Measurements from ENCODE around the gene CCDC38. TPM values are rescaled to one million over a fixed set of nuclear protein-coding genes. Genes with fewer than 3 reads are reported as not detected.

CCDC38 gene
- polyA plus RNA-seq, 1 donor = 0.36 TPM

- Histone ChIP-seq H3K4me3 (ENCODE audit: low read length) (no peak overlapping the region), H3K4me1 (ENCODE audit: control insufficient read depth, insufficient read depth, low read length) (peaks cover 4% of the 10 kb centered on the region), H3K27me3 (ENCODE audit: control insufficient read depth, insufficient read depth, low read length) (no peaks in the 10 kb centered on the region), H3K27ac (ENCODE audit: low read length) (no peak overlapping the region), H3K36me3 (ENCODE audit: control insufficient read depth, insufficient read depth, low read length) (no peaks in the 10 kb centered on the region), H3K9me3 (ENCODE audit: control insufficient read depth, low read depth, low read length) (no peaks in the 10 kb centered on the region)
- no CpG with 5 or more reads among the region's 7 CpGs for WGBS (ENCODE audit: insufficient coverage, low lambda C conversion rate)
- no peak for DNase-seq
Measured at GRCh38 chr12:95962222-95962621, 19.8 kb upstream of the CCDC38 start.

DNA sequence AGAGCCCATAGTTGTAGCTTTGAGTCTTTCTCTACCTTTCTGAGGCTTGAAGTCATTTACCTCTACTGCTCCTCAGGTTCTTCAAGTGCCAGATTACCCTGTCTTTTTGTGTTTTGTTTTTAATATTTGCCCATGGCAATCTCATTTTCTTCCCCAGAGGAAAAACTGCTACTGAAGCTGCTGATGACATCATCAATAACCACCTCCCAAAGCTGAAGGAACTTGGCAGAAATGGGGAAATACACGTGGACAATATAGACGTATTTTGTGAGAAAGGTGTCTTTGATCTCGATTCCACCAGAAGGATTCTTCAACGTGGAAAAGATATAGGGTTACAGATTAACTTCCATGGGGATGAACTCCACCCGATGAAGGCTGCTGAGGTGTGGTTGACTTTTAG is 17.8 kb upstream of the CCDC38 start:
- no peak for DNase-seq
- no peaks in the 10 kb centered on the region for H3K36me3 ChIP-seq (ENCODE audit: control insufficient read depth, insufficient read depth, low read length)
- H3K27ac ChIP-seq (ENCODE audit: low read length) = no peak overlapping the region
- no peak overlapping the region for H3K4me3 ChIP-seq (ENCODE audit: low read length)
- H3K9me3 ChIP-seq (ENCODE audit: control insufficient read depth, low read depth, low read length) = no peaks in the 10 kb centered on the region
- WGBS (ENCODE audit: insufficient coverage, low lambda C conversion rate) = no CpG with 5 or more reads among the region's 5 CpGs
- H3K4me1 ChIP-seq (ENCODE audit: control insufficient read depth, insufficient read depth, low read length) = peaks cover 4% of the 10 kb centered on the region
- no peaks in the 10 kb centered on the region for H3K27me3 ChIP-seq (ENCODE audit: control insufficient read depth, insufficient read depth, low read length)

DNA sequence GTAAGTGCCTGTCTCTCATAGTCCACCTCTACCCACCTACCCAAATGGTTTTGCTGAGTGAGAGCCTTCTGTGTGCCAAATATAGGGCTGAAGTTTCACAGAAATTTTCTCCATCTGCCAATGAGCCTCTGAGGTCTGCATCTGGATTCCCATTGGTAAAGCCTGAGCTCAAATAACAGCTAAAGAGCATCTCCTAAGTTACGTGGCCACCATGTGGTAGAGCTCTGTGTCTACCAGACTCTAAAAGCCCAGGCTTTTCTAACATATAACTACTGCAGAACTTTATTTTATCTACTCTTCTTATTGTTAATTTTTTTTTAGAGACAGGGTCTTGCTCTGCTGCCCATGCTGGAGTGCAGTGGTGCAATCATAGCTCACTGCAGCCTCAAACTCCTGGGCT is 16.7 kb upstream of the CCDC38 start:
- Histone ChIP-seq H3K36me3 (ENCODE audit: control insufficient read depth, insufficient read depth, low read length) (no peaks in the 10 kb centered on the region), H3K27ac (ENCODE audit: low read length) (no peak overlapping the region), H3K4me3 (ENCODE audit: low read length) (no peak overlapping the region), H3K9me3 (ENCODE audit: control insufficient read depth, low read depth, low read length) (no peaks in the 10 kb centered on the region), H3K4me1 (ENCODE audit: control insufficient read depth, insufficient read depth, low read length) (peaks cover 3% of the 10 kb centered on the region), H3K27me3 (ENCODE audit: control insufficient read depth, insufficient read depth, low read length) (no peaks in the 10 kb centered on the region)
- no peak for DNase-seq
- no CpG with 5 or more reads among the region's 1 CpG for WGBS (ENCODE audit: insufficient coverage, low lambda C conversion rate)

DNA sequence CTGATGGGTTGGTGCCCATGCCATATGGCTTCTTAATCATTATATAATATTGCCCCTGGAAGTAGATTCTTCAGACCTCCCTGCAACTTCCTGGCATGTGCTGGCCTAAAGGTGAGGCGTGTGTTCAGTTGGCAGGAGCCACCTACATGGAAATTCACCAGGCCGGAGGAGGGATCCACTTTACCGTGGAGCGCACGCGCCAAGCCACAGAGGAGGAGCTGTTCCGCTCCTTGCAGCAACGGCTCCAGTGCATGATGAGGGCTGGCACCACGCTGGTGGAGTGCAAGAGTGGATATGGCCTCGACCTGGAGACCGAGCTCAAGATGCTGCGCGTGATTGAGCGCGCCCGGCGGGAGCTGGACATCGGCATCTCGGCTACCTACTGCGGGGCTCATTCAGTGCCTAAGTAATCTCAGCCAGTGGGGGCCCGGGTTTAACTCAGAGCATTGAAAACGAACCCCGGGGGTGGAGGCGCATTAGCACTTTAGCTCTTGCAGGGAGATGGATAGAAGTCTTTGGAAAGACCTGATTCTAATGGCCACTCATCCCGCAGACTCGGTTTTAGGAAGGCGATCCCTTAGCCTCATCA is 14.2 kb upstream of the CCDC38 start:
- no peak overlapping the region for H3K27ac ChIP-seq (ENCODE audit: low read length)
- no peaks in the 10 kb centered on the region for H3K27me3 ChIP-seq (ENCODE audit: control insufficient read depth, insufficient read depth, low read length)
- H3K4me3 ChIP-seq (ENCODE audit: low read length) = no peak overlapping the region
- no peak for DNase-seq
- H3K4me1 ChIP-seq (ENCODE audit: control insufficient read depth, insufficient read depth, low read length) = no peaks in the 10 kb centered on the region
- no peaks in the 10 kb centered on the region for H3K36me3 ChIP-seq (ENCODE audit: control insufficient read depth, insufficient read depth, low read length)
- no peaks in the 10 kb centered on the region for H3K9me3 ChIP-seq (ENCODE audit: control insufficient read depth, low read depth, low read length)
- 73% methylated on average over 3 of the region's 27 CpGs for WGBS (ENCODE audit: insufficient coverage, low lambda C conversion rate)

DNA sequence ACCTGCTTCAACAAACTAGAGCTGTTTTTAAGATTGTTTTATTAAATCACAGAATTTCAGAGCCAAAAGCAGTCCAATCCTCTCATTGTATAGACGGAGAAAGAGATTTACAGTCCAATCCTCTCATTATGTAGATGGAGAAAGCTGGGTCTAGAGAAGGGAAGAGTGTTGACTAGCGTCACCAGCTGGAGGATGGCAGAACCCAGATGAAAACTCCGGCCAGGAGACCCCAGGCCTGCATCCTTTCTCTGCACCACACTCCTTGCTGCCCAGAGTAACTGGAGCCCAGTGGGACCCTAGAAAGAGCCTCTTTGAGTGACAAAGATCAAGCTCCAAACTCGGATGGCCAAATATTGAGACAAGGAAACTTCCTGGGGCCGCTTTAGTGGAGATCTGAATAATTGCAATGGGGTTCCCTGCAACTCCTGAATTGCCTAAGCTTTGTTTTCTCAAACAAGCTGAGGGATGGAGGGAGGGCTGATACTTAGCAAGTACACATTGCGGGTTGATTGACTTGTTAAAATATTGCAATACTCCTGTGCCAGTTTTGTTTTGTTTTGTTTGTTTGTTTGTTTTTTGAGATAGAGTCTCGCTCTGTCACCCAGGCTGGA is 13.2 kb upstream of the CCDC38 start:
- WGBS (ENCODE audit: insufficient coverage, low lambda C conversion rate) = 86% methylated on average over 1 of the region's 7 CpGs
- H3K36me3 ChIP-seq (ENCODE audit: control insufficient read depth, insufficient read depth, low read length) = no peaks in the 10 kb centered on the region
- H3K4me3 ChIP-seq (ENCODE audit: low read length) = no peak overlapping the region
- H3K27me3 ChIP-seq (ENCODE audit: control insufficient read depth, insufficient read depth, low read length) = no peaks in the 10 kb centered on the region
- no peak for DNase-seq
- no peak overlapping the region for H3K27ac ChIP-seq (ENCODE audit: low read length)
- H3K4me1 ChIP-seq (ENCODE audit: control insufficient read depth, insufficient read depth, low read length) = no peaks in the 10 kb centered on the region
- H3K9me3 ChIP-seq (ENCODE audit: control insufficient read depth, low read depth, low read length) = no peaks in the 10 kb centered on the region

DNA sequence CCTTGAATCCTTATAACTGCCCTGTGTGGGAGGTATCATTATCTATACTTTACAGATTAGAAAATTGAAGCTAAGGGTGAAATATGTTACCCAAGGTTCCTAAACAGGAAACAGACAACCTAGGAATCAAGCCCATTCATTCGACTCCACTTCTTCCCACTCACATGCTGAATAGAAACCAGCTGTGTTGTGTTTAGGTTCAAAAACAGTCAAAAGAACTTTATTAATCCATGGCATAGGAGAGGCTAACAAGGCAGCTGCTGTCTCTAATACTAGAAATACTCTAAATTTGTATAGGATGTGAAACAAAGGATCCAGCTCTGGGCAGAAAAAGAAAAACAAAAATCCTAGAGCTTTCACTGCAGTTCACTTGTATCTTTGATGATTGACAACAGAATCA is 10.6 kb upstream of the CCDC38 start:
- H3K27me3 ChIP-seq (ENCODE audit: control insufficient read depth, insufficient read depth, low read length) = no peaks in the 10 kb centered on the region
- no peak overlapping the region for H3K4me3 ChIP-seq (ENCODE audit: low read length)
- no peaks in the 10 kb centered on the region for H3K9me3 ChIP-seq (ENCODE audit: control insufficient read depth, low read depth, low read length)
- DNase-seq = no peak
- H3K27ac ChIP-seq (ENCODE audit: low read length) = no peak overlapping the region
- H3K36me3 ChIP-seq (ENCODE audit: control insufficient read depth, insufficient read depth, low read length) = no peaks in the 10 kb centered on the region
- WGBS (ENCODE audit: insufficient coverage, low lambda C conversion rate) = no CpG with 5 or more reads among the region's 1 CpG
- H3K4me1 ChIP-seq (ENCODE audit: control insufficient read depth, insufficient read depth, low read length) = no peaks in the 10 kb centered on the region

DNA sequence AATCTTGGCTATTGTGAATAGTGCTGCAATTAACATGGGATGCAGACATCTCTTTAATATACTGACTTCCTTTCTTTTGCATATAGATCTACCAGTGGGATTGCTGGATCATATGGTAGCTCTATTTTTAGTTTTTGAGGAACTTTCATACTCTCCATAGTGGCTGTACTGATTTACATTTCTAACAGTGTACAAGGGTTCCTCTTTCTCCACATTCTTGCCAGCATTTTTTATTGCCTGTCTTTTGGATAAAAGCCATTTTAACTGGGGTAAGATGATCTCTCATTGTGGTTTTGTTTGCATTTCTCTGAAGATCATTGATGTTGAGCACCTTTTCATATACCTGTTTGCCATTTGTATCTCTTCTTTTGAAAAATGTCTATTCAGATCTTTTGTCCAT is 9.1 kb upstream of the CCDC38 start:
- H3K4me3 ChIP-seq (ENCODE audit: low read length) = no peak overlapping the region
- no peaks in the 10 kb centered on the region for H3K36me3 ChIP-seq (ENCODE audit: control insufficient read depth, insufficient read depth, low read length)
- H3K4me1 ChIP-seq (ENCODE audit: control insufficient read depth, insufficient read depth, low read length) = no peaks in the 10 kb centered on the region
- H3K9me3 ChIP-seq (ENCODE audit: control insufficient read depth, low read depth, low read length) = no peaks in the 10 kb centered on the region
- no peaks in the 10 kb centered on the region for H3K27me3 ChIP-seq (ENCODE audit: control insufficient read depth, insufficient read depth, low read length)
- no peak for DNase-seq
- H3K27ac ChIP-seq (ENCODE audit: low read length) = no peak overlapping the region

- no peak for DNase-seq
- WGBS (ENCODE audit: insufficient coverage, low lambda C conversion rate) = 31% methylated on average over 2 of the region's 4 CpGs
- no peaks in the 10 kb centered on the region for H3K4me1 ChIP-seq (ENCODE audit: control insufficient read depth, insufficient read depth, low read length)
Measured at GRCh38 chr12:95949477-95950206, 7.2 kb upstream of the CCDC38 start.

DNA sequence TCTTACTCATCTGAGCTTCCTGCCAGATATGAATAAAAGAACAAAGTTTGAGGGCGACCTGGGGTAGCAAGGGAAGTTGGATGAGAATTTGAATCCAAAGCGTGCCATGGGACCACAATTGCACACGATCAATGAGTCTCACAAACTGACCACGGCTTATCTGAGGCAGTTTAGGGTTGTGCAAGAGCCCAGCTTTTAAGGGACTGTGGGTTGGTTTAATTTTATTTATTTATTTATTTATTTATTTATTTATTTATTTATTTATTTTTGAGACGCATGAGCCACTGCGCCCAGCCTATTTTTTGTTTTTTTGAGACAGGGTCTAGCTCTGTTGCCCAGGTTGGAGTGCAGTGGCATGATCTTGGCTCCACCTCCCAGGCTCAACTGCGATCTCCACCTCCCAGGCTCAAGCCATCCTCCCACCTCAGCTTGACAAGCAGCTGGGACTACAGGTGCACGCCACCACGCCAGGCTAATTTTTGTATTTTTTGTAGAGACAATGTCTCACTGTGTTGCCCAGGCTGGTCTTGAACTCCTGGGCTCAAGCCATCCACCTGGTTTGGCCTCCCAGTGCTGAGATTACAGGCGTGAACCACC is 1.8 kb upstream of the CCDC38 start:
- whole genome bisulfite sequencing (ENCODE audit: insufficient coverage, low lambda C conversion rate) = no CpG with 5 or more reads among the region's 10 CpGs
- H3K4me3 ChIP-seq (ENCODE audit: low read length) = no peak overlapping the region
- H3K27ac ChIP-seq (ENCODE audit: low read length) = no peak overlapping the region
- peaks cover 3% of the 10 kb centered on the region for H3K4me1 ChIP-seq (ENCODE audit: control insufficient read depth, insufficient read depth, low read length)
- H3K36me3 ChIP-seq (ENCODE audit: control insufficient read depth, insufficient read depth, low read length) = no peaks in the 10 kb centered on the region
- H3K27me3 ChIP-seq (ENCODE audit: control insufficient read depth, insufficient read depth, low read length) = peaks cover 3% of the 10 kb centered on the region
- no peaks in the 10 kb centered on the region for H3K9me3 ChIP-seq (ENCODE audit: control insufficient read depth, low read depth, low read length)
- DNase-seq = no peak

More at GRCh38 chr12:95949477-95950206, 7.2 kb upstream of the CCDC38 start:
- H3K9me3 ChIP-seq (ENCODE audit: control insufficient read depth, low read depth, low read length) = no peaks in the 10 kb centered on the region
- H3K27ac ChIP-seq (ENCODE audit: low read length) = no peak overlapping the region
- no peaks in the 10 kb centered on the region for H3K27me3 ChIP-seq (ENCODE audit: control insufficient read depth, insufficient read depth, low read length)
- H3K36me3 ChIP-seq (ENCODE audit: control insufficient read depth, insufficient read depth, low read length) = no peaks in the 10 kb centered on the region
- no peak overlapping the region for H3K4me3 ChIP-seq (ENCODE audit: low read length)

GRCh38 chr12:95943330-95943842 is 972 bp upstream of the CCDC38 start, which contains the start of gene AMDHD1:
Gene AMDHD1, plus strand, starts transcription at chr12:95943331. Its CDS starts 68 bp downstream, at chr12:95943399.
- no CpG with 5 or more reads among the region's 38 CpGs for WGBS (ENCODE audit: insufficient coverage, low lambda C conversion rate)
- peak within 1 kb of the TSS; percentile 88 for H3K27ac ChIP-seq (ENCODE audit: low read length)

More at GRCh38 chr12:95943330-95943842, 972 bp upstream of the CCDC38 start, which contains the start of gene AMDHD1:
- Histone ChIP-seq H3K9me3 (ENCODE audit: control insufficient read depth, low read depth, low read length) (no peaks in the 10 kb centered on the region), H3K4me1 (ENCODE audit: control insufficient read depth, insufficient read depth, low read length) (peaks cover 3% of the 10 kb centered on the region), H3K36me3 (ENCODE audit: control insufficient read depth, insufficient read depth, low read length) (no peaks in the 10 kb centered on the region), H3K27me3 (ENCODE audit: control insufficient read depth, insufficient read depth, low read length) (peaks cover 3% of the 10 kb centered on the region), H3K4me3 (ENCODE audit: low read length) (peak within 1 kb of the TSS; percentile 69)
- peak; percentile 58 to 81 for DNase-seq

All from large intestine (tissue), 3 donors.